Sigmoid colon (tissue), 7 donors: ENCODE data around the gene PPP1R15A. TPM values are rescaled to one million over a fixed set of nuclear protein-coding genes. Genes with fewer than 3 reads are reported as not detected.
"Not testable (repeated sequence)": the region's sequence is repeated elsewhere in the genome, so short reads cannot be mapped to it uniquely, and the experiment has no call there.

Experiments
- DNase-seq: peaks from one replicate; pipeline ENCODE4 v3.0.0-alpha.2; 2019
- H3K27ac ChIP-seq, 4 donors: fragments of 200-600 bp; sonication (generic); one replicate each; pipeline ENCODE4 v1.5.1; 2016 to 2019; ENCODE audit warnings: mild to moderate bottlenecking in 1 of 4
- H3K27me3 ChIP-seq, 3 donors: fragments of 200-600 bp; sonication (generic); one replicate each; pipeline ENCODE4 v1.5.1; 2019; ENCODE audit warnings: mild to moderate bottlenecking in 1 of 3
- H3K36me3 ChIP-seq, 4 donors: fragments of 200-600 bp; sonication (generic); one replicate each; pipeline ENCODE4 v1.5.1; 2016 to 2019
- H3K4me1 ChIP-seq, 4 donors: fragments of 200-600 bp; sonication (generic); one replicate each; pipeline ENCODE4 v1.5.1; 2017 to 2019
- H3K4me3 ChIP-seq, 4 donors: fragments of 200-600 bp; sonication (generic); one replicate each; pipeline ENCODE4 v1.5.1; 2017 to 2019; ENCODE audit warnings: mild to moderate bottlenecking in 2 of 4, moderate library complexity in 1 of 4
- H3K9me3 ChIP-seq, 4 donors: fragments of 200-600 bp in 3 of 4; sonication (generic) in 3 of 4; one replicate each; pipeline versions ENCODE4 v1.5.1 to v1.6.1; 2013 to 2019
- CTCF ChIP-seq, 4 experiments: fragments of 450-650 bp in 3 of 4; fragments of 200-600 bp in 1 of 4; IDR thresholded peaks; one replicate each; pipeline ENCODE4 v1.5.1; 2016 to 2019; ENCODE audit warnings: antibody characterized with exemption in 4 of 4, mild to moderate bottlenecking in 3 of 4, moderate library complexity in 2 of 4
- EP300 ChIP-seq, 4 donors: sonication (generic); formaldehyde crosslinking; IDR thresholded peaks; one replicate each; pipeline ENCODE4 v1.6.1; 2017; ENCODE audit warnings: antibody characterized with exemption in 4 of 4
- POLR2A ChIP-seq, 2 donors: fragments of 450-650 bp; IDR thresholded peaks; one replicate each; pipeline ENCODE4 v1.6.1; 2016; ENCODE audit warnings: antibody characterized with exemption in 2 of 2, mild to moderate bottlenecking in 2 of 2, moderate library complexity in 2 of 2
- POLR2AphosphoS5 ChIP-seq, 4 donors: sonication (generic); formaldehyde crosslinking; IDR thresholded peaks; one replicate each; pipeline ENCODE4 v1.6.1; 2017; ENCODE audit warnings: antibody characterized with exemption in 4 of 4
- WGBS, 2 donors: extraction: QIAGEN DNeasy Blood & Tissue Kit; methylation state at CpG; one replicate each; pipeline ENCODE4 v1.1.7; 2013; 5-methylcytosine and 5-hydroxymethylcytosine counted together
- intact Hi-C: fragments of 100-400 bp; cut with DNase I; formaldehyde crosslinking; loops from one replicate; pipeline ENCODE4 v1.15.1; 2023
- polyA plus RNA-seq, 3 donors: library from polyadenylated mRNA; stranded (reverse); fragments of 200-250 nt; gene quantifications; one replicate each; pipeline ENCODE4 v1.2.3, GENCODE V29; 2013
- total RNA-seq, 4 donors: library from RNA; depleted of rRNA; stranded (reverse); fragments of >200 nt; gene quantifications; one replicate each; pipeline ENCODE4 v1.1.0, GENCODE V29; 2016
- donor health status: healthy with polysubstance abuse.
- donor health status: Bipolar disorder and iron deficiency.
- donor health status: healthy.

PPP1R15A gene
- total and polyA plus RNA-seq, 7 donors: 22.1 to 69.8 (median 43.2) TPM

GRCh38 chr19:48895226-48895625 is 23.0 kb downstream of the PPP1R15A start:
- Histone ChIP-seq H3K4me3 (no peak overlapping the region), H3K36me3 (no peaks in the 10 kb centered on the region), H3K27me3 (no peaks in the 10 kb centered on the region), H3K4me1 (peaks cover 0 to 21% (median 18%) of the 10 kb centered on the region in 4 donors), H3K27ac (no peak overlapping the region), H3K9me3 (no peaks in the 10 kb centered on the region)
- no peak for DNase-seq
- TF ChIP-seq POLR2A (IDR thresholded peaks at IDR 0.05): no peak
- no peak for TF ChIP-seq POLR2AphosphoS5 (IDR thresholded peaks at IDR 0.05)
- TF ChIP-seq EP300 (IDR thresholded peaks at IDR 0.05): no peak
- intact Hi-C loops: no loop called here
- 72 to 85% methylated on average over 21 of the region's 21 CpGs for WGBS, 2 donors

GRCh38 chr19:48896191-48896720 is 24.0 kb downstream of the PPP1R15A start:
- Histone ChIP-seq H3K9me3 (no peaks in the 10 kb centered on the region), H3K4me3 (peak overlapping the region; percentile 16 to 58 (median 54)), H3K27ac (peak overlapping the region; percentile 78 to 89 (median 82)), H3K4me1 (peaks cover 0 to 30% (median 25%) of the 10 kb centered on the region in 4 donors), H3K36me3 (no peaks in the 10 kb centered on the region), H3K27me3 (no peaks in the 10 kb centered on the region)
- intact Hi-C loops: no loop called here
- 31 to 53% methylated on average over 25 of the region's 25 CpGs for WGBS, 2 donors
- TF ChIP-seq CTCF (IDR thresholded peaks at IDR 0.05) (no peak), EP300 (IDR thresholded peaks at IDR 0.05) (no peak), POLR2AphosphoS5 (IDR thresholded peaks at IDR 0.05) (peak in 2 of 4 donors; percentile 12 to 17), POLR2A (IDR thresholded peaks at IDR 0.05) (no peak)
- DNase-seq: peak; percentile 86

- TF ChIP-seq CTCF (IDR thresholded peaks at IDR 0.05): no peak
- TF ChIP-seq POLR2AphosphoS5 (IDR thresholded peaks at IDR 0.05): no peak
- TF ChIP-seq POLR2A (IDR thresholded peaks at IDR 0.05): no peak
- TF ChIP-seq EP300 (IDR thresholded peaks at IDR 0.05): no peak
- Histone ChIP-seq H3K9me3 (no peaks in the 10 kb centered on the region), H3K27me3 (no peaks in the 10 kb centered on the region), H3K27ac (peak overlapping the region; percentile 78 to 89 (median 82)), H3K4me1 (peaks cover 0 to 40% (median 34%) of the 10 kb centered on the region in 4 donors), H3K36me3 (no peaks in the 10 kb centered on the region), H3K4me3 (no peak overlapping the region)
- no peak for DNase-seq
- intact Hi-C loops: no loop called here
- WGBS, 2 donors: 78 to 79% methylated on average over 5 of the region's 5 CpGs
These were observed 25.0 kb downstream of the PPP1R15A start for GRCh38 chr19:48897181-48897580.

DNA sequence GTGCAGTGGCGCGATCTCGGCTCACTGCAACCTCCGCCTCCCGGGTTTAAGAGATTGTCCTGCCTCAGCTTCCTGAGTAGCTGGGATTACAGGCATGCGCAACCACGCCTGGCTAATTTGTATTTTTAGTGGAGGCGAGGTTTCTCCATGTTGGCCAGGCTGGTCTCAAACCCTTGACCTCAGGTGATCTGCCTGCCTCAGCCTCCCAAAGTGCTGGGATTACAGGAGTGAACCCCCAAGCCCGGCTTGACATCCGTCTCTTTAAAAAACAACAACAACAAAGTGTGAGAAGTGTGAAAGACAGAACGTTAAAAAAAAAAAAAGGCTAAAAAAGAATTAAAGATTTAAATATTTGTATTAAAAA is 27.1 kb downstream of the PPP1R15A start:
- intact Hi-C loops, H3K27me3 ChIP-seq, H3K9me3 ChIP-seq, DNase-seq, H3K36me3 ChIP-seq: not testable (repeated sequence)
- 84 to 85% methylated on average over 11 of the region's 11 CpGs for WGBS, 2 donors
- peaks cover 0 to 49% (median 44%) of the 10 kb centered on the region in 4 donors for H3K4me1 ChIP-seq
- H3K4me3 ChIP-seq: peak overlapping the region; percentile 73 to 92 (median 84)
- peak overlapping the region; percentile 88 to 91 (median 89) for H3K27ac ChIP-seq

DNA sequence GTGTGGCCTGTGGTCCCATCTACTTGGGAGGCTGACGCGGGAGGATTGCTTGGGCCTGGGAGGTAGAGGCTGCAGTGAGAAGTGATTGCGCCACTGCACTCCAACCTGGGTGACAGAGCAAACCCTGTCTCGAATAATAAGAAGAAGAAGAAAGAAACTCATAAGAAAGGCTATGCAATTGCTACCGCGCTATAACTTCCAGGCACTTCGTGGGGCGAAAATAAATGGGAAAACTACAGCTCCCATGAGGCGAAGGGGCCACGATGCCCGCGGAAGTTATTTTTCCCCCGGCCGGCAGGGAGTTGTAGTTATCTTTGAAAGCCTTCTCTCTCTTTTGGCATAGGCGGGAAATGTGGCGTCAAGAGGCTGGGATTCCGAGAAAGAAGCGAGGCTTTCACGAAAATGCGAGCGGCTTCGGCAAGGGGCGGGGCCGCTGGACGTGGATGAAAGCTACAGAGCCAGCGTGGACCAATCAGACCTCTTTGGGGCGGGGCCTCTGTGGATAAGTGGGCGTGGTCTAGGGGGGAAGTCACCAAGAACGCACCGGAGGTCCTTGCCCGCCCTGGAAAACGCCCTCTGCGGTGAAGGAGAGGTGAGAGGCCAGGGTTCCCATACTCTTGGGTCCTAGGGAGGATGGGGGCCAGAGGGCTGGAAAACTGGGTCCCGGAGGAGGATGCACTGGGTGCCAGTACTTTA is 27.7 kb downstream of the PPP1R15A start, which contains the start of gene NUCB1:
NUCB1 (plus strand) TSS at position 532 of the 696 bp plus-strand sequence. CDS start 485 bp downstream, outside the sequence.
- intact Hi-C loops: loop anchor here (5.0 kb wide), 1 partner anchor 52 kb away; the partner anchor contains the start of gene BAX
- TF ChIP-seq POLR2A (IDR thresholded peaks at IDR 0.05) (peak; percentile 37 to 66), POLR2AphosphoS5 (IDR thresholded peaks at IDR 0.05) (peak; percentile 80 to 87 (median 86)), EP300 (IDR thresholded peaks at IDR 0.05) (peak in 2 of 4 donors; percentile 60 to 87), CTCF (IDR thresholded peaks at IDR 0.05) (peak in 1 of 4 experiments; percentile 30)
- Histone ChIP-seq H3K27ac (peak within 1 kb of the TSS; percentile 88 to 91 (median 89)), H3K36me3 (peaks cover 0 to 12% (median 6%) of the 10 kb centered on the region in 4 donors), H3K27me3 (no peaks in the 10 kb centered on the region), H3K4me1 (peaks cover 0 to 49% (median 44%) of the 10 kb centered on the region in 4 donors), H3K4me3 (peak within 1 kb of the TSS; percentile 73 to 92 (median 84)), H3K9me3 (no peaks in the 10 kb centered on the region)
- DNase-seq: peak; percentile 100
- 7% methylated on average over 34 of the region's 34 CpGs for WGBS, 2 donors
